Measurements from ENCODE around the gene BTG2.

BTG2 gene

GRCh38 chr1:203280061-203280460 is 25.3 kb upstream of the BTG2 start:
- no peaks in the 10 kb centered on the region for H3K79me2 ChIP-seq (ENCODE audit: low read length)
- peaks cover 2% of the 10 kb centered on the region; the same call in 1 of the 2 replicates for H3F3A ChIP-seq (ENCODE audit: insufficient read depth, low read length)
- H3K27me3 ChIP-seq (replicated peaks; ENCODE audit: insufficient read depth, low read length): no peaks in the 10 kb centered on the region

GRCh38 chr1:203281033-203281432 is 24.3 kb upstream of the BTG2 start:
- Histone ChIP-seq H3K4me3 (ENCODE audit: low read length) (no peak overlapping the region), H4K20me1 (ENCODE audit: insufficient read depth, low read length) (no peaks in the 10 kb centered on the region), H2AFZ (ENCODE audit: low read length) (no peak overlapping the region), H3K36me3 (replicated peaks; ENCODE audit: insufficient read depth, low read length) (no peaks in the 10 kb centered on the region), H3F3A (ENCODE audit: insufficient read depth, low read length) (peaks cover 2% of the 10 kb centered on the region; the same call in 1 of the 2 replicates), H3K4me2 (ENCODE audit: low read depth, low read length) (no peak overlapping the region), H3K9ac (ENCODE audit: low read length) (no peak overlapping the region), H3K4me1 (ENCODE audit: low read length) (peaks cover 28% of the 10 kb centered on the region), H3K27me3 (replicated peaks; ENCODE audit: insufficient read depth, low read length) (no peaks in the 10 kb centered on the region), H3K9me2 (replicated peaks; ENCODE audit: insufficient read depth, low read length) (no peaks in the 10 kb centered on the region), H3K9me3 (replicated peaks; ENCODE audit: insufficient read depth, low read length) (no peaks in the 10 kb centered on the region), H3K27ac (ENCODE audit: low read length) (no peak overlapping the region), H3K79me2 (ENCODE audit: low read length) (no peaks in the 10 kb centered on the region)
- DNase-seq: no peak
- no peak for TF ChIP-seq EZH2phosphoT487 (IDR thresholded peaks at IDR 0.05; ENCODE audit: low read length)
- TF ChIP-seq CTCF (IDR thresholded peaks at IDR 0.05; ENCODE audit: low read length): no peak
- TF ChIP-seq EZH2 (optimal IDR thresholded peaks at IDR 0.05; ENCODE audit: low read depth, low read length): no peak

More at GRCh38 chr1:203280061-203280460, 25.3 kb upstream of the BTG2 start:
- no peak overlapping the region for H2AFZ ChIP-seq (ENCODE audit: low read length)
- no peak overlapping the region for H3K4me3 ChIP-seq (ENCODE audit: low read length)
- H3K4me2 ChIP-seq (ENCODE audit: low read depth, low read length): no peak overlapping the region
- H3K9me2 ChIP-seq (replicated peaks; ENCODE audit: insufficient read depth, low read length): no peaks in the 10 kb centered on the region
- H4K20me1 ChIP-seq (ENCODE audit: insufficient read depth, low read length): no peaks in the 10 kb centered on the region
- H3K27ac ChIP-seq (ENCODE audit: low read length): no peak overlapping the region
- no peaks in the 10 kb centered on the region for H3K9me3 ChIP-seq (replicated peaks; ENCODE audit: insufficient read depth, low read length)
- peaks cover 26% of the 10 kb centered on the region for H3K4me1 ChIP-seq (ENCODE audit: low read length)
- H3K9ac ChIP-seq (ENCODE audit: low read length): no peak overlapping the region
- DNase-seq: no peak
- no peaks in the 10 kb centered on the region for H3K36me3 ChIP-seq (replicated peaks; ENCODE audit: insufficient read depth, low read length)
- TF ChIP-seq CTCF (IDR thresholded peaks at IDR 0.05; ENCODE audit: low read length): no peak
- TF ChIP-seq EZH2 (optimal IDR thresholded peaks at IDR 0.05; ENCODE audit: low read depth, low read length): no peak
- no peak for TF ChIP-seq EZH2phosphoT487 (IDR thresholded peaks at IDR 0.05; ENCODE audit: low read length)

- H3K79me2 ChIP-seq (ENCODE audit: low read length): 0 out of 2 replicates have a peak, but pooled peaks cover 3% of the 10 kb centered on the region
- no peak overlapping the region for H3K27ac ChIP-seq (ENCODE audit: low read length)
- peaks cover 13% of the 10 kb centered on the region for H3F3A ChIP-seq (ENCODE audit: insufficient read depth, low read length)
- no peaks in the 10 kb centered on the region for H3K9me2 ChIP-seq (replicated peaks; ENCODE audit: insufficient read depth, low read length)
- H4K20me1 ChIP-seq (ENCODE audit: insufficient read depth, low read length): no peaks in the 10 kb centered on the region
- H3K4me2 ChIP-seq (ENCODE audit: low read depth, low read length): no peak overlapping the region
- no peak for DNase-seq
- no peak overlapping the region for H2AFZ ChIP-seq (ENCODE audit: low read length)
- H3K36me3 ChIP-seq (replicated peaks; ENCODE audit: insufficient read depth, low read length): no peaks in the 10 kb centered on the region
- TF ChIP-seq CTCF (IDR thresholded peaks at IDR 0.05; ENCODE audit: low read length) (no peak), EZH2 (optimal IDR thresholded peaks at IDR 0.05; ENCODE audit: low read depth, low read length) (no peak), EZH2phosphoT487 (IDR thresholded peaks at IDR 0.05; ENCODE audit: low read length) (no peak)
- peaks cover 36% of the 10 kb centered on the region for H3K4me1 ChIP-seq (ENCODE audit: low read length)
- no peaks in the 10 kb centered on the region for H3K9me3 ChIP-seq (replicated peaks; ENCODE audit: insufficient read depth, low read length)
- H3K27me3 ChIP-seq (replicated peaks; ENCODE audit: insufficient read depth, low read length): no peaks in the 10 kb centered on the region
- H3K9ac ChIP-seq (ENCODE audit: low read length): no peak overlapping the region
- H3K4me3 ChIP-seq (ENCODE audit: low read length): no peak overlapping the region
These were observed 23.3 kb upstream of the BTG2 start for GRCh38 chr1:203281851-203282661.
